GM12875 (cell line): ENCODE data around the gene PHF10.

Source experiments
- H3K4me3 ChIP-seq: one replicate; pipeline ENCODE4 v1.5.1; 2011; ENCODE audit warnings: low read depth, low read length, control low read depth
- TF ChIP-seq, protein P1 (sequence below): IDR thresholded peaks from 2 replicates; pipeline ENCODE4 v1.5.1; 2011; ENCODE audit warnings: low read depth, mild to moderate bottlenecking, control low read depth, inconsistent platforms, low read length, moderate library complexity, borderline replicate concordance; ENCODE audit not compliant: insufficient read depth

Gene PHF10

DNA sequence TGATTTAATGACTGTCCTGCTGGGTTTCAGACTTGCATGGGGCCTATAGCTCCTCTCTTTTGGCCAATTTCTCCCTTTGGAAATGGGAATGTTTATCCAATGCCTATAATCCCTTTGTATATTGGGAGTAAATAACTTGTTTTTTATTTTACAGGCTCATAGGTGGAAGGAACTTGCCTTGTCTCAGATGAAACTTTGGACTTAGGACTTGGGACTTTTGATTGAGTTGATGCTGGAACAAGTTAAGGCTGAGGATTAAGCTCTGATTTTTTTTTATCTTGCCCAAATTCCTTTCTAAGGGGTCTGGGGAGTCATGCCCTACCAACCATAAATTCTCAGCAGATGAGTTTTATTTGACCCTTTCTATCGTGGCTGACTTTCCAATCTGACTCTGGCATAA, 46.0 kb downstream of the PHF10 start:
- TF ChIP-seq, protein P1, sequence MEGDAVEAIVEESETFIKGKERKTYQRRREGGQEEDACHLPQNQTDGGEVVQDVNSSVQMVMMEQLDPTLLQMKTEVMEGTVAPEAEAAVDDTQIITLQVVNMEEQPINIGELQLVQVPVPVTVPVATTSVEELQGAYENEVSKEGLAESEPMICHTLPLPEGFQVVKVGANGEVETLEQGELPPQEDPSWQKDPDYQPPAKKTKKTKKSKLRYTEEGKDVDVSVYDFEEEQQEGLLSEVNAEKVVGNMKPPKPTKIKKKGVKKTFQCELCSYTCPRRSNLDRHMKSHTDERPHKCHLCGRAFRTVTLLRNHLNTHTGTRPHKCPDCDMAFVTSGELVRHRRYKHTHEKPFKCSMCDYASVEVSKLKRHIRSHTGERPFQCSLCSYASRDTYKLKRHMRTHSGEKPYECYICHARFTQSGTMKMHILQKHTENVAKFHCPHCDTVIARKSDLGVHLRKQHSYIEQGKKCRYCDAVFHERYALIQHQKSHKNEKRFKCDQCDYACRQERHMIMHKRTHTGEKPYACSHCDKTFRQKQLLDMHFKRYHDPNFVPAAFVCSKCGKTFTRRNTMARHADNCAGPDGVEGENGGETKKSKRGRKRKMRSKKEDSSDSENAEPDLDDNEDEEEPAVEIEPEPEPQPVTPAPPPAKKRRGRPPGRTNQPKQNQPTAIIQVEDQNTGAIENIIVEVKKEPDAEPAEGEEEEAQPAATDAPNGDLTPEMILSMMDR, result no peak
- no peak overlapping the region for H3K4me3 ChIP-seq

- TF ChIP-seq, protein P1, result no peak
- H3K4me3 ChIP-seq, result no peak overlapping the region
Observed at GRCh38 chr6:169677096-169677495, 47.2 kb downstream of the PHF10 start.

DNA sequence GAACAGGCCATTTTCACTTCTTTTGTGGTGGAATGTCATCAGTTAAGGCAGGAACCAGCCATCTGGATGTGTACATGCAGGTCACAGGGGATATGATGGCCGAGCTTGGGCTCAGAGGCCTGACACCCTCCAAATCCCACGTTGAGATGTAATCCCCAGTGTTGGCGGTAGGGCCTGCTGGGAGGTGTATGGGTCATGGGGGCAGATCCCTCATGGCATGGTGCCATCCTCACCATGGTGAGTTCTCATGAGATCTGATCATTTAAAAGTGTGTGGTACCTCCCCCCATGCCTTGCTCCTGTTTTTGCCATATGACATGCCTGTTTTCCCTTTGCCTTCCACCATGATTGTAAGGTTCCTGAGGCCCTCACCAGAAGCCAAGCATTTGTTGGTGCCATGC, 49.3 kb downstream of the PHF10 start:
- TF ChIP-seq, protein P1, result no peak
- no peak overlapping the region for H3K4me3 ChIP-seq

GRCh38 chr6:169671563-169671962, 52.7 kb downstream of the PHF10 start:
- TF ChIP-seq, protein P1, result no peak
- no peak overlapping the region for H3K4me3 ChIP-seq

DNA sequence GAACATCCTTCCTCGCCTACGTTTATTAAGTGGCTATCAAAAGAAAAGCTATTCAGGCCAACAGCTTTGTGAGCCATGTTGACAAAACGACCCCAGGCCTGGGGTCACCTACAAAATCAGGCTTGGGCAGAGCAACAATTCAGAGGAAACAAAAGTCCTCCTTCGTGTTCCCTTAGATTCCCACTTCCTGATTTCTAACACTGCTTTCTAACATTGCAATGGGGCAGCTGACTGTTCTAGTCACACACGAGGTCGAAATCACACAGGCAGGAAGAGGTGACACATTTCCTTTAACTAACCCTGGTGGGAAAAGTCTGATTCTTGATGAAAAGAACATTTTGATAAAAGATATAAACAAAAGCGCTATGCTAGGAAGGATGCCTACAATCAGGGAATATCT, 54.4 kb downstream of the PHF10 start:
- TF ChIP-seq, protein P1, result no peak
- no peak overlapping the region for H3K4me3 ChIP-seq

DNA sequence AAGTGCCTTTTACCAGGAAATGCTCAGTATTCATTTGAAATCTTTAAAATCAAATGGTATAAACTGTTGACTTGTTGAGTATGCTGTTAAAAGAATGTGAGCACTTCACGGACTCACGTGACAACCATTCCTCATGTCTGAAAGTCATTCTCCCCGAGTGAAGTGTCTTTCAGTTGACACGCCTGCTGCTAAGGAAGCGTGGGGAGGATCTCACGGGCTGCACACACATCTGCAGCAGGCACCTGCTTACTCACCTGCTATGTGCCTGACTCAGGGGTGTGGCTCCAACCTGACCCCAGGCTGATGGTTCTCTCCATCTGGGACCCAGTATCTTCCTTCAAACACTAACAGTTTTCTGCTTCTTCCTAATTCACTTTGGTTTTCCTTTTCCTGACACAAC, 55.2 kb downstream of the PHF10 start:
- TF ChIP-seq, protein P1, result no peak
- no peak overlapping the region for H3K4me3 ChIP-seq

DNA sequence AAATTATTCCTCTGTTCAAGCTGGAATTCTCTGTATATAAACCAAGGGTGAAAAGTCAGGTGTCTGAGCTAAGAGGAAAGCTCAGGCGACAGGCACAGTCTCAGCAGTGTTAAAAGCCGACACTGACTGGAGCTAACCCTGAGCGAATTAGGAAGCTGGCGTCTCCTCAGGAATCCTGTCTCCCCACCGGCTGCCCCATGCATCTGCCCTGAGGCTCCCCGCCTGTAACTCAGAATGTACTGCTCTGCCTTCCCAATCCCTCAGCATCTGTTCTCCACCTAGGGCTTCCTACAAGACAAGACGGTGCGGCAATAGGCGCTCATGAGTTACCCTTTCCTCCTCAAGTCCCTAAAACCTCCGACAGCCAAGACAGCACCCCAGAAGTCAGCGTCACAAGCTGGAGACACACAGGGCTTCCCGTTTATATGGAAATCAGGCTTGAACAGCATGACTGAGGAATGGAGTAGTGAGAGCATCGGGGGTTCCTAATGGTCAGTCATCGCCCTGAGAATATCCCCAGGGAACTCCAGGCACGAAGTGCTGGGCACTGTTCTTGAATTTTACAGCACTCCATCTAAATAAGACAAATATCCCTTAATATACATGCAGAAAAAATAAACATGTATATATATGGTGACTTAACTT, 56.0 kb downstream of the PHF10 start:
- TF ChIP-seq, protein P1, result no peak
- no peak overlapping the region for H3K4me3 ChIP-seq
